ENCODE data around the gene ZC3H4.

Gene ZC3H4

DNA sequence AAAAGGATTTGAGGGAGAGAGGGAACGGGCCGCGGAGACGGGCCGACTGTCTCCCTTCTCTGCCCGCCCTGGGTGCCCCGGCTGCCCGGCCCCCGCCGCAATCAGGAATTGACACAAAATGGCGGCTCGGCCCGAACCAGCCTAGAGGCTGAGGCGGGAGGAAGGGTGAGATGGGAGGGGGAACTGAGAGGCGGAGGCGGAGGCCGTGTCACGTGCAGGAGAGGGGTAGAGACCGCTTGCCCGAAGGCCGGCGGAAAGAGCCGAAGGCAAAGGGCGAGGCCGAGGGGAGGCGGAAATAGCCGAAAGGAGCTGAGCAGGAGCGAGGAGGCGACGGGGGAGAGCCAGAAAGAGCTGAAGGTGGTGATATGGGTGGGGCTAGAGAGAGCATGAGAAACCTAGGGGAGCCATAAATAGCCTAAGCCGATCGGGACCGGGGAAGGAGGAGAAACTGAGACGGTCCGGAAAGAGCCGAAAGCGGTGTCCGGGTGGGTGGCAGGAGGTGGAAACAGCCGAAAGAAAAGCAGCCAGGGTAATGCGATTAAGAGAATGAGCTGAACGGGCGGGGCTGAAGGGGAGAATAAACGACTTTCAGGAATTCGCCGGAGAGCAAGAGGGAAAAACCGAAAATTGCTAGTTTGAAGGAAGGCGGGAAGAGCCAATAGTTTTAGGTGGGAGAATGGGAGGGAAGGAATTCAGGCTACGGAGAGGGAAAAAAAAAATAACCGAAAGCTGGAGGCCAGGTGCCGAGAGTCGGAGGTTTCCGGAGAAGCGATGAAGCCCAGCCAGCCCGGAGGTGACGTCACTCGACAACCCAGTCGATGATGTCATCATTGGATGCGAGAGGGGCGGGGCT, at the start of gene ZC3H4:
Gene ZC3H4, minus strand, starts transcription at position 780 of the 853 bp plus-strand sequence. CDS start 1,192 bp downstream, outside the sequence.
- TF ChIP-seq, protein P1, sequence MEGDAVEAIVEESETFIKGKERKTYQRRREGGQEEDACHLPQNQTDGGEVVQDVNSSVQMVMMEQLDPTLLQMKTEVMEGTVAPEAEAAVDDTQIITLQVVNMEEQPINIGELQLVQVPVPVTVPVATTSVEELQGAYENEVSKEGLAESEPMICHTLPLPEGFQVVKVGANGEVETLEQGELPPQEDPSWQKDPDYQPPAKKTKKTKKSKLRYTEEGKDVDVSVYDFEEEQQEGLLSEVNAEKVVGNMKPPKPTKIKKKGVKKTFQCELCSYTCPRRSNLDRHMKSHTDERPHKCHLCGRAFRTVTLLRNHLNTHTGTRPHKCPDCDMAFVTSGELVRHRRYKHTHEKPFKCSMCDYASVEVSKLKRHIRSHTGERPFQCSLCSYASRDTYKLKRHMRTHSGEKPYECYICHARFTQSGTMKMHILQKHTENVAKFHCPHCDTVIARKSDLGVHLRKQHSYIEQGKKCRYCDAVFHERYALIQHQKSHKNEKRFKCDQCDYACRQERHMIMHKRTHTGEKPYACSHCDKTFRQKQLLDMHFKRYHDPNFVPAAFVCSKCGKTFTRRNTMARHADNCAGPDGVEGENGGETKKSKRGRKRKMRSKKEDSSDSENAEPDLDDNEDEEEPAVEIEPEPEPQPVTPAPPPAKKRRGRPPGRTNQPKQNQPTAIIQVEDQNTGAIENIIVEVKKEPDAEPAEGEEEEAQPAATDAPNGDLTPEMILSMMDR (IDR thresholded peaks at IDR 0.05; ENCODE audit: borderline replicate concordance, insufficient read depth, low read depth, low read length), result no peak
- H3K4me3 ChIP-seq (ENCODE audit: low read depth, low read length), result peak within 1 kb of the TSS; percentile 98

DNA sequence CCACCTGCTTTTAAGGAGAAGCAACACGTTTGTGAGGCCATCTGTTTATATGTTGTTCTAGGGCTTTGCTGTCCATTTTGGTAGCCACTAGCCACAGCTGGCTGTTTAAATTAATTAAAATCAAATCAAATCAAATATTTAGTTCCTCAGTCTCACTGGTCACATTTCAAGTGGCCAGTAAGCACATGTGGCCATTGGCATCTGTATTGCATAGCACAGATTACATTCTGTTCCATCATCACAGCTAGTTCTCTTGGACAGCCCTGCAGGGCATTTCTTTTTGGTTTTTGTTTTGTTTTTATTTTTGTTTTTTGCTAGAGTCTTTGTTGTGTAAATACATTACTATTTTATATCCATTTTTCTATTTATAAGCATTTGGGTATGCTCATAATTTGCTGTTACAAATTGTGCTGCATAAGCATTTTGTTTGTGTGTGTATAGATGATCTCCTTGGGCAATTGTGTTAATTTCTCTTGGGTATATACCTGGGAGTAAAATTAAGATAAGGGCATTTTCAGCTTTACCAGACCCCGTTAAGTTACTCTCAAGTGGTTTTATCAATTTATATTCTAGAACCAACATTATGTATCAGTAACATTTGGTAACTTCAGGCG, 48.4 kb upstream of the ZC3H4 start:
- no peak overlapping the region for H3K4me3 ChIP-seq (ENCODE audit: low read depth, low read length)
- TF ChIP-seq, protein P1 (IDR thresholded peaks at IDR 0.05; ENCODE audit: borderline replicate concordance, insufficient read depth, low read depth, low read length), result no peak

DNA sequence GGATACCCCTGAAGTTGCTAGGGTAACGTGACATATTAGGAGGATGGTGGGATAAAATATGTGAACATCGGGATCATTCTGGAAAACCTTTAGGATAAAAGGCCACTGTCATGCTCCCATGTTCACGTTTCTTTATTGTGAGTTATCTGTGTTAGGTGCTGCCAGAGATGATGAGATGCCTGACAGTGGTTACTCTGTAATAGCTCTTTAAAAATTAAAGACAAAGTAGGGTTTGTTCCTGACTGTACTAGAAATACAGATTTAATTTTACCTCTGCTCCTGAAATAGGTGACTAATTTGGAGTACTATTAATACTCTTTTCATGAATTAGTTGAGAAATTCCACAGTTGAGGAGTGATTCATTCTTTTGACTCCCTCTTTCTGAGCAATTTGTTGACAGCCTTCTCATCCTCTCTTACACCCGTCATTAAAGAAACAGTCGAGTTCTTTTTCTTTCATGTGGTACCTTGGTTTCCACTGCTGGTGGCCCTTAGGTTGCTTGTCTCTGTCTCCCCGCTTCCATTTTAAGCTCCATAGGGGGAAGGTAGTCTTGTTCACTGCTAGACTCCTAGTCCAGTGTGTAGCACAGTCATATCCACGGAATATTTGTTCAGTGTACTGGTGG, 45.4 kb upstream of the ZC3H4 start:
- no peak overlapping the region for H3K4me3 ChIP-seq (ENCODE audit: low read depth, low read length)
- TF ChIP-seq, protein P1 (IDR thresholded peaks at IDR 0.05; ENCODE audit: borderline replicate concordance, insufficient read depth, low read depth, low read length), result no peak

DNA sequence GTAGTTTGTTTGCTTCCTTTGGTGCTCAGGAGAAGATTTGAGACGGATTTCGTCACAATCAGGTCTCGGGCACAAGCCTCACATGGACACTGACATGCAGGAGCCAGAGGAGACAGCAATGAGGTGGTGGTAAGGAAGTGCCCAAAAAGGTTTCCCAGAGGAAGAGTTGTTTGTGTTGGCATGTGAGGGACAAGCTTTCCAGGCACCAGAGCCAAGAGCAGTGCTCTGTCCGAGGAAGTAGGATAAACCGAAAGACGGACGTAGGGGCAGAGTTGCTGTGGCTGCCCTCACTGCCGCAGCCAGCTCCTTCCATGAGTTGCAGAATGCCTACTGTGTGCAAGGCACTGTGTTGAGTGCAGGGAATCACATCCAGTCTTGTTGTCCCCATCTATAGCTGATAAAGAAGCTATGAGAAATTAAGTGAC, 44.8 kb upstream of the ZC3H4 start:
- no peak overlapping the region for H3K4me3 ChIP-seq (ENCODE audit: low read depth, low read length)
- TF ChIP-seq, protein P1 (IDR thresholded peaks at IDR 0.05; ENCODE audit: borderline replicate concordance, insufficient read depth, low read depth, low read length), result no peak

DNA sequence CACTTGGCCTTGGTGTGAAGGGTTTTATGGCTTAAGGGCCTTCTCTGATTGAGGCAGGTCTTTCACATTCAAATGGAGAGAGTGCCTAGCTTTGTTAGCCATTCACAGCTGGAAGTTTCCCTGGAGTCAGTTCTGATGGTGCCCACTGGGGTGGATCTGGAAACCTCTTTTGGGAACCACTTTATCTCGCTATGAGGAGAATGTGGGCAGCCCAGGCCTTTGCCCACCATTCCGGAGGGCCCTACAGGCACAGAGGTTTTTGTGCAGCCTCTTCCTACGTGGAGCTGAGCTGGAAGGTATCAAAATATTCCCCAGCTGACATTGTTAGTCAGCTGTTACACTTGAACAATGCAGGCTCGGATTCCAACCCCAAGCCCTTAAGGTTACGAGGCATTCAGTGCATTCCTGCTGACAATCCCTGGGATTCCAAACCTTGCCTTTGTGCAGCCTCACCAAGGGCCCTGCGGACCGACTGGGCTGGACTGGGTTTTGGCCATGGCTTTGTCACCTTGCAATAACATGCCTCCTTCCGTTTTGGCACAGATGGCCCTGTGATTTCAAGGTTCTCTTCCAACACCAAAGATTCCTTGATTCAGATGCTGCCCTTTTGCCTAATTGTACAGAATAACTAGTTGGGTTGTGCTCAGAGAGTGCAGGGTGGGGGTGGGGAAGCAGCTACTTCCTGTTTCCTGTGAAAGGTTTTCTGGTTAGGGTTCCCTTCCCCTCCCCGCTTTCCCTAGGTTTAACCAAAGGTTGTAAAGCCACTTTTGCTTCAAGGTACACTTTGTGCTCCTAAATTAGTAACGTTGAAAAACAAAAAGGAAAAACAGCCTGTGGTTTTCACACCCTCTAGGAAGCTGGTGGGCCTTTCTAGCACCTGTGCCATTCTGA, 44.1 kb upstream of the ZC3H4 start:
- H3K4me3 ChIP-seq (ENCODE audit: low read depth, low read length), result no peak overlapping the region
- TF ChIP-seq, protein P1 (IDR thresholded peaks at IDR 0.05; ENCODE audit: borderline replicate concordance, insufficient read depth, low read depth, low read length), result no peak

DNA sequence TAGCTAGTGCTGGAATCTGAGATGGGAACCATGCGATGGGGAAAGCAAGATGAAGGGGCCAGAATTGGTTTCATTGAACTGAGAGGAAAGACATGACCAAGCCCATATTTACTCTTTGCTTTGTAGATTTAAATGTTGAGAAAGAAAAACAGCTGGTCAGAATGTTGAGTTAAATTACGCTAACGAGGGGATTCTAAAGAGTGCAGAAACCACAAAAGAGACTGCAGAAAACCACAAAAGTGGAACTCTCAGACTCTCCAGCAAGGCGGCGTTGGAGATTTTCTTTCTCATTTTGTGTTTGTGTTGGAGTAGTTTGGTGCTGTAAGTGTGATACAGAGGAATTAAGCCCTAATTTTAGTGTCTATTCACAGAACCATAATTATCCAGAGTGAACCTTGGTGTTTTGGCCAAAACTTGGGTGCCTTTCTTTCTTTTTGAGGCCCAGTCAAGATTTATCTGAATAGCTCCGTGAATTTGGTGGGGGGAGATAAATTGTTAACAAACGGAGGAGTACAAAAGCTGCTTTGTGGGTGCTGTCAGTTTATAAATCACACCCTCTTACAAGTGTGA, 43.4 kb upstream of the ZC3H4 start:
- TF ChIP-seq, protein P1 (IDR thresholded peaks at IDR 0.05; ENCODE audit: borderline replicate concordance, insufficient read depth, low read depth, low read length), result no peak
- no peak overlapping the region for H3K4me3 ChIP-seq (ENCODE audit: low read depth, low read length)

Measured in GM12875 (cell line).